GM18868 (cell line): ENCODE results near the gene RAB36.
"Not testable (repeated sequence)": the region's sequence is repeated elsewhere in the genome, so short reads cannot be mapped to it uniquely, and the experiment has no call there.

ENCODE experiments used
- ATAC-seq: cut with Tn5 transposase; IDR thresholded peaks from one replicate; pipeline ENCODE4 v1.9.1; 2021; ENCODE audit warnings: mild to moderate bottlenecking, moderate library complexity; ENCODE audit not compliant: unreplicated experiment

RAB36 gene

DNA sequence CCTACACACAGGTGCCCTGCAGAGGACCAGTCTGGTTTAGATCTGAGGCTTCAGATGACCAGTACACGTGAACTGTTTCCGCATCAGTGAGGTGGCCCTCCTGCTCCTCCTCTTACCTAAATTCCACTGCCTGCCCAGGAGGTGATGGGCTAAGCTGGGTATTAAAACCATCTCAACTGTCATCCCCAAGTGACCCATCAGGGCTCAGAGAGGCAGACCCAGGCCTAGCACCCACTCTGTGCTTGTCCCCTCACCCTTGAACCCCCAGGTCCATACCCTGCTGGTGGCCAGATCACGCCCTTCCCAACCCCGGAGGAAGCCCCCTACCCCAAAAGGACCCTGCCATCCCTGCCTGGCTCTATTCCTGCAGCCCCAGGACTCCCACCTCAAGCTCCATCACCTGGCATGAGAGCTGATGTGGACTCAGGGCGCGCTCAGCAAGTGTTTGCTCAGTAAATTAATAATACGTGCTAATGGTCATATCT is 24.8 kb upstream of the RAB36 start:
- ATAC-seq = no peak

DNA sequence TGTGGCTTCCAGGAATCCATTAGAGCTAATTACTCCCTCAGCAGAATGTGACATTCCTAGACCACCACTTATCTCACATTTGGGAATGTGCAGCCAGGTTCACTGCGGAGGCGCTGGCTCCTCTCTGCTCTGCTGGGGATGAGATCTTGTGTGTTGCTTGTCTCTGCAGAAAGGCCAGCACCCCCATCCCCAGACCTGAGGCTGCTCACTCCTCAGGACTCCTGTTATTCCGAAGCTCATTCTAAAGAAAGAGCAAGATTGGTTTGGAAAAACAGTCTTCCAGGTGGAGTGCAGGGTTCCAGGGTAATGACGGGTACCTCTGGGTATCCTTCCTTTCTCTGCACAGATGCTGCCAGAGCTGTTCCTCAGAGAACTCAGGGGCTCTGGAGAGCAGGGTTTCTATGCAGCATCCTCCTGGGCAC is 24.3 kb upstream of the RAB36 start:
- no peak for ATAC-seq

DNA sequence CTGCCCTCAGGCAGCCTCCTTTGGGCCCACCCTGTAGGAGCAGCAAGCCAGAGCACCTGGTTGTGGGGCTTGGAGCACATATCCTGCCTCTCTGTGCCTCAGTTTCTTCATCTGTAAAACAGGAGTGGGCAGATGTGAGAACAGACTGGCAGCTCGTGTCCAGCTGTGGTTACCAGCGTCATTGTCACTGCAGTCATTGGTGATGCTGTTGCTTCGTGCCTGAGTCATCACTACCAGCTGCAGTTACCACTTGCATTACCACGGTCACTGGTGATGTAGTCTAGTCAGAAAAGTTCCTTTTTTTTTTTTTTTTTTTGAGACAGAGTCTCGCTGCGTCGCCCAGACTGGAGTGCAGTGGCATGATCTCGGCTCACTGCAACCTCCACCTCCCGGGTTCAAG is 23.9 kb upstream of the RAB36 start:
- no peak for ATAC-seq

DNA sequence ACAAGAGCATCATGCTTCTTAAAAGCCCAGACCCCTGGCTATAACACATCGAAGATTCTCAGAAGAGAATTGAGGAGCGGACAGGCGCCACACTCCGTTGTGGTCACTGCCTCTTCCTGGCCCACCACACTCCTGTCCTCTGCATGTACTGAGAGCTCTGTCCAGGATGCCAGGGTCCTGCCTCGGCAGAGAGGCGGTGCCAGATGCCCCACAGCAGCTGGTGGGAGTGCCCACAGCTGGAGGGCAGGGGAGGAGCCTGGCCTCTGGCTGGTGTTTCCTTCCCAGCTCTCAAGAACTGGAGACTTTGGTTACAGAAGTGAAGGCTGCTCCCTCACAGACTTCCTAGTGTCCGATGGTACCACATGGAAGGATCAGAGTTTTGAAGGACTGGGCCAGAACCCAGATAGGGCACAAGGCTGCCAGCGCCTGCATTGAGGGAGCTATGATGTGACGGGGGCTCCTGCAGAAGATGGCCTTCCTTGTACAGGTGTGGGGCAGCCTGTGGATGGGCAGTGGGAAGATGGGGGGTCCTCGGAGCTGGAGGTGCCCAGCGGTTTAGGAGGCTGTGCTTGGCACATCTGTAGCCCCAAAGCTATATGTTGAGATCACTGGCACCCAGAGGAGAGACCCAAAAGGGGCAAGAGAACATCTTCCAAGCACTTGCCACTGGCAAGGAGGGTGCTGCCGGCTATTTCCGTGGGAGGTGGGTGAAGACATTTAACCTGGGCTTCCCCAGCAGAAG is 22.9 kb upstream of the RAB36 start:
- ATAC-seq = no peak

DNA sequence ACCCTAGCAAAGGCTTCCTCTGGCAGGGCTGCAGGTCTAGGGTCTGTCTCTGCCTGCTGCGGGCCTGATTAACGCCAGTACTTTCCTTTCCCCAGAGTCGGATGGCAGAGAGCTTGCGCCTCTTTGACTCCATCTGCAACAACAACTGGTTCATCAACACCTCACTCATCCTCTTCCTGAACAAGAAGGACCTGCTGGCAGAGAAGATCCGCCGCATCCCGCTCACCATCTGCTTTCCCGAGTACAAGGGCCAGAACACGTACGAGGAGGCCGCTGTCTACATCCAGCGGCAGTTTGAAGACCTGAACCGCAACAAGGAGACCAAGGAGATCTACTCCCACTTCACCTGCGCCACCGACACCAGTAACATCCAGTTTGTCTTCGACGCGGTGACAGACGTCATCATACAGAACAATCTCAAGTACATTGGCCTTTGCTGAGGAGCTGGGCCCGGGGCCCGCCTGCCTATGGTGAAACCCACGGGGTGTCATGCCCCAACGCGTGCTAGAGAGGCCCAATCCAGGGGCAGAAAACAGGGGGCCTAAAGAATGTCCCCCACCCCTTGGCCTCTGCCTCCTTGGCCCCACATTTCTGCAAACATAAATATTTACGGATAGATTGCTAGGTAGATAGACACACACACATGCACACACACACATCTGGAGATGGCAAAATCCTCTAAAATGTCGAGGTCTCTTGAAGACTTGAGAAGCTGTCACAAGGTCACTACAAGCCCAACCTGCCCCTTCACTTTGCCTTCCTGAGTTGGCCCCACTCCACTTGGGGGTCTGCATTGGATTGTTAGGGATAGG is 22.1 kb upstream of the RAB36 start:
- ATAC-seq = no peak

DNA sequence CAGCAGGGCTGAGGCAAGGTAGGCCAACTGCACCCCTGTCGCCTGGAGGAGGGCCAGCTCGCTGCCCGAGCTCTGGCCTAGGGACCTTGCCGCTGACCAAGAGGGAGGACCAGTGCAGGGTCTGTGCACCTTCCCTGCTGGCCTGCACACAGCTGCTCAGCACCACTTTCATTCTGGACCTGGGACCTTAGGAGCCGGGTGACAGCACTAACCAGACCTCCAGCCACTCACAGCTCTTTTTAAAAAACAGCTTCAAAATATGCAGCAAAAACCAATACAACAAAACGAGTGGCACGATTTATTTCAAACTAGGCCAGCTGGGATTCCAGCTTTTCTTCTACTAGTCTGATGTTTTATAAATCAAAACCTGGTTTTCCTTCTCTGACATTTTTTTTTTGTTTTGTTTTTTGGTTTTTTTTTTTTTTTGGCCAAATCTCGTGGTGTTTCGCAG is 21.4 kb upstream of the RAB36 start:
- ATAC-seq = no peak

DNA sequence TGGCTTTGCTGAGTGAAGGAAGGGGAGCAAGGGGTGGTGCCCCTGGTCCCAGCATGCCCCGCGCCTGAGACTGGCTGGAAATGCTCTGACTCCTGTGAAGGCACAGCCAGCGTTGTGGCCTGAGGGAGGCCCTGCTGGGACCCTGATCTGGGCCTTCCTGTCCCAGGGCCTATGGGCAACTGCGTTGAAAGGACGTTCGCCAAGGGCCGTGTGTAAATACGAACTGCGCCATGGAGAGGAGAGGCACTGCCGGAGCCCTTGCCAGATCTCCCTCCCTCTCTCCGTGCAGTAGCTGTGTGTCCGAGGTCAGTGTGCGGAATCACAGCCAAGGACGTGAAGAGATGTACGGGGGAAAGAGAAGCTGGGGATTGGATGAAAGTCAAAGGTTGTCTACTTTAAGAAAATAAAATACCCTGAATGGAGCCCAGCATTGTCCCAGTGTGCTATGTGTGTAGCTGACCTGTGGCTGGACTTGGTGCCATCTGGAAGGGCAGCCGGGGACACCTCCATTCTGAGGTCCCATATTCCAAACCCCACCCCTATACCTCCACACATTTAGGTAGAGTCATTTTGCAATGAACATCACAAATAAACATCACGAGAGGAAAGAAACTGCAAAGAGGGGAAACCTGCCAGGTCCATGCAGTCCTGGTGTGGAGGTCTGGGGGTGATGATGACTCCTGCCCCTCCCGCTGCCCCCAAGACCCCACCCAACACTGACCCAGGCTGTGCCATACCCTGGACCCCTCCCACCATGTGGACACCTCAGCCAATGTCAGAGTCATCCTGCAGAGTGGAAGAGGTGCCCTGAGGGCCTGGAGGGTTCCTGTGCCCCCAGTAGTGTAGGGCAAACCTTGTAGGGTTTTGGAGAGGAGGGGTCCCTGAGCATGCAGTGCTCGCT is 20.4 kb upstream of the RAB36 start:
- no peak for ATAC-seq

DNA sequence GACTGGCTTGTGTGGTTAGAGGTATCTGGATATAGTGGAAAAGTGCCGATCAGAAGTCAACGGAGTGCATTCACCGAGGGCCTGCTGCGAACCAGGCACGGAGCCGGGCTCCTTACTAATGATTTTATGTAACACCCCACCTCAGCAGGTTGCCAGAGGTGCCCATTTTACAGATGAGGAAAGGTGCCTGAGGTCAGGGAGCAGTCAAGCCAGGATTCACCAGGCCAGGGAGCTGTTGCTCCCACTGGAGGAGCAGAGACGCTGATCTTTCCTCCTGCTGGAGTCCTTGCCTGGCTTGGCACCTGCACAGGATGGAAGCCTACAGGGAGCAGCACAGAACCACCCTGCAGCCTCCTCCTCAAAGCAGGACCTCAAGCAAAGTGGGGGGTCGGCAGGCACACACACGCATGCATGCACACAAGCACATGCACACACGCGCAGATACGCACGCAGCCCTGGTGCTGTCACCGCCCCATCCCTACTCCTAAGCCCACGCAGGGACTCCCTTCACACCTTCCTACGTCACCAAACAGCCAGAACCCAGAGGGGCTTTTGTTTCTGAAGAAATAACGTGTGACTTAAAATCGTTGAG is 19.7 kb upstream of the RAB36 start:
- no peak for ATAC-seq

DNA sequence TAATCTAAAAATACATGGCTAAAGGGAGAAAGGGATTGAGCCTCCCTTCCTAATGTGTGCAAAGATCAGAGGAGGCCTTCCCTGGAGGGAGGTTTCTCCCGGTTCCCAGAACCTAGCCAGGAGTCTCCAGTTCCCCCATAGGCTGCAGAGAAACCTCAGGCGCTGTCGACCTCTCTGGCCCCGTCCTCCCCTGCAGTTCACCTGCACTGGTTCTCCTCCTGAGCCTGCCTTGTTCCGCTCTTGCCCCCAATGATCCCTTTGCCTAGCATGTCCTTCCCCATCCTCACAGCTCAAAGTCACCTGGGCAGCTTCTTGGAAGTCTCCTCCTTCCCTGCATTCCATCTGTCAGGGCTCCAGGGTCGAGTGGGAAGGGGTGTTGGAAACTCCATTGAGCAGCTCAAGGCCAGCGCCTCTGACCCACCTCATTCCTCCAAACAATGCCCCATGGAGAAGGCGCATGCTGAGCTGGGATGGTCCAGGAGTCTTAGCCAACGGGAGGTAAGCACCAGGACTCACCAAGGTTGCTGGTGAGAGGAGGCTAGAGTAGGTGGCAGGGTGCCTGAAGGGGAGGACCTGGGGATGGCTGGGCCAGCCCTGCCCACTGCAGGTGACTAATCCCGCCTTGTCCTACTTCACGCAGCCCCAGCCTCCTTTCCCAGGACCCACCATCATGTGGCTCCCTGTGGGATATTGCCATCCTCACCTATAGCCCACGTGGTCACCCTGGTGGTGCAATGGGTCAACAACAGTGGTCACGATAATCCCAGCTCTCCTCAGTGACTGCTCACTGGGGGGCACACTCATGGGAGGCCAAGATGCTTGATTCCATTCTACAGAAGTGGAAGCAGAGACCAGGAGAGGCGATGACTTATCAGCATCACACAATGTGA is 18.9 kb upstream of the RAB36 start:
- no peak for ATAC-seq

DNA sequence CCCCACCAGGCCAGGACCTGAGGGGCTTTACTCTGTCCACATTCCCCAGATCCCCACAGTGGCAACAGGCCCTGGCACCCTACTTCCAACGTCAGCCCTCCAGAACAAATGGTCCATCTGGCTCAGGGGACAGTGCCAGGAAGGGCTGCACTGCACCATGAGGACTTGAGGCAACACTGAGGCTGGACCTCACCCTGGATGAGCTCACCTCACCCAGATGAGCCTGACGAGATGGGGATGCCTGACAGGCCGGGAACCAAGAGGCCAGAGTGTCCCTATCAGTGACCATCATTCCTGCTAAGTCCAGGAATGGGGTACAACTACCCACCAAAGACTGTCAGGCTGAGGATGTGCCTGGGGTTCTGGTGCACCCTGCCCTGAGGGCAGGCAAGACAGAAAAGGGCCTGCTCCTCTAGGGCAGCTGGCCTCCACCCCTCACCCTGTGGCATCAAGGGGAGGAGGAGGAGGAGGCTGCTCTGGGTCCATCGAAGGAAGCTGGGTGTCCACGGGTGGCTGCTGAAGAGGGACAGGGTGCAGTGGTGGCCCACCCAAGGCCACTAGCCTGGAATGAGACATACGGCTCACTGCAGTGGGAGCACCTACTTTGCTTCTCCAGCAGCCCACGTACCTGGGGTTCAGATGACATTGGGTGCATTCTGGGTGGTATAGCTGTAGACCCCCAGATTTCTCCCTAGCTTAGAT is 18.1 kb upstream of the RAB36 start:
- ATAC-seq = no peak

DNA sequence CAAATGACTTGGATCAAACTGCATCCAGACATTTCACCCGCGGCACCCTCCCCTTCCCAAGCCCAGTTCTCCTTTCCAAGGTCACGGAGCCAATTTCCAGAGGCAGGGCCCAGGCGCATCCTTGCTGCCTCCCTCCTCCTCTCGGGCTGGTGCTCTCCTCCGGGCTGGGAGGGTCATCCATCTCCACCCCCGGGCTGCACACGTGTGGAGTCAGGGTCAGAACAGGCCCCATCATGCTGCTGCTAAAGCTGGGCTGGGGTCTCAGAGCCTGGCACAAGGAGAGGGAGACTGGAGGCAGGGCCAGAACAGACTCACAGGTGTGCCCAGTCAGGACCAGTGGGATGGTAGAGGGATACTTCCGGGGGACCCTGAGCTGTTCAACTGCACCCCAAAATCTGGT is 17.5 kb upstream of the RAB36 start:
- no peak for ATAC-seq

DNA sequence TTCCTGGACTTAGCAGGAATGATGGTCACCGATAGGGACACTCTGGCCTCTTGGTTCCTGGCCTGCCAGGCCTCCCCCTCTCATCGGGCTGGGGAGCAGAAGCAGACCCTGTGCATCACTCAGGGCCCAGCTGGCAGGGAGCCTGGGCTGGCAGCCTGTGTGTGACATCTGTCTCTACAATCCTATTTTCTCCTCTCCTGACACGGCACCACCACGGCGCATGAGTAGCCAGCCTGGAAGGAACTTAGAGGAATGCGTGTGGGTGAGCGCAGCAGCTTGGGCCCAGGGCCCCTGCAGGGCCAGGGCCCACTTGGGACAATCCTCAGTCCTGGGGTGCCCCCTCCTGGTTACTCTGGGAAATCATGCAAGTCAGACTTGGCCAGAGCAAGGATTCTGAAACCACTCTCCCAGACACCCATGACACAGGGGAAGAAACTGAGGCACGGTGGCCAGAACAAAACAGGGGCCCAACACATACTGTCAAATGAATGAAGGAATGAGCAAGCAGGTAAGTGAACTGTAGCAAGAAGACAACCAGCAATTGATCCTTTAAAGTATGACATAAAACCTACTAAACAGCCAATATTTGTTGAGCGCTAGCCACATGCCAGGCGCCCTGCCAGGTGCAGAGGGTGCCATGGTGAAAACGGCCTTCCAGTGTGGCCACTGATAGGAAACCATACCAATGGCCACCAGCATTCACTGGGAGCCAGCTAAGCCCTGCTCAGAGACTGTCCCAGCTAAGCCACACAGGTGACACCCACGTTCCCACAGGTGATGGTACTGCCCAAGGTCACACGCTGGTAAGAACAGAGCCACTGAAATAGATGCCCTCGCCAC is 16.8 kb upstream of the RAB36 start:
- ATAC-seq = no peak

DNA sequence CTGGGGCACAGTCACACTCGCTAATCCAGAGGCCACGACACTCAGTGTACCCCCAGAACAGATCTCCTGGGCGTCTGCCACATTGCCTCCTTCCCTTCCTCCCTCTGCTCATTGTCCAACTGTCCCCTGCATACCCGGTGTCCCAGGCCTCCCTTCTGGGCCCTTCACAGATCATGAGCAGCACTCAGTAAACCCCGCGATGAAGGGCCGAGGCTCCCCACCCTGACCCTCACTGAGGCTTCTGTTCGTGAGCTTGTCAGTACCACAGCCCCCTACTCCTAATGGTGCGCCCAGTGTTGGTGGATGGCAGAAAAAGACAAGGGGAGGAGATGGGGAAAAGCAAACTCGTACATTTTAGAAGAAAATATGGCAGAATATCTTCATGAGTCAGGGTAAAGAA is 16.1 kb upstream of the RAB36 start:
- ATAC-seq = no peak

DNA sequence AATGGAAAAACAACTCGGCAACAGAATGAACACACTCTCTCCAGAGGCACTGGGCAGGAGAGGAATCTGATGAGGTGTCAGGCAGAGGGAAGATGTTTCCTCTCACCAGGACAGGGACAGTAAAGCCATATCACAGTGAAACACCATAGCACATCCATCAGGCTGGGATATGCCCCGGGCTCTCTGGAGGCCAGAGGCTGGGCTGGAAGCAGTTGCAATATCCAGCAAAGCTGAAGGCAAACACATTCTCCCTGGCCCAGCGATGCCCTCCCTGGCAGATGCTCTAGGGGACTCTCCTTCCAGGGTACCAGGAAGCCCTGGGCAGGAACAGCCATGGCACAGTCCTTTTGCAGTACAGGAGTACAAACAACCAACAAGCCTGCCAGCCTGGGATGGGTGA is 14.6 kb upstream of the RAB36 start:
- ATAC-seq = no peak

DNA sequence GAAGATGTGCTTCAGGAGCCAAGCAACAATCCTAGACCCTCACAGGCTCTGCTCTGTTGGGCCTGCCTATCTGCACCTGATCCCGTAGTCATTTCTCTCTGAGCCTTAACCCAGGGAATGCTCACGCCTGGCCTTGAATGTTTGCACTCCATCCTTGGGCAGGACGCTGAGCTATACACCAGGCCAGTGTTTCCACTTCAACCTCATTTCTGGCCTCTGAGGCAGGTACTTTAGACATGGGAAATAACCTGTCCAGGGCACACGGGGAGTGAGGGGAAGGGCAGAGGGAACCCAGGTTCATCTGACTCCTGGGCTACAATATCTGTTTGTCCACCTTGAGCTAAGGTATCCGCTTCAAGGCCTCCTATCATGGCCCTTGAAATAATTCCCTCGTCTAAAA is 13.3 kb upstream of the RAB36 start:
- no peak for ATAC-seq

DNA sequence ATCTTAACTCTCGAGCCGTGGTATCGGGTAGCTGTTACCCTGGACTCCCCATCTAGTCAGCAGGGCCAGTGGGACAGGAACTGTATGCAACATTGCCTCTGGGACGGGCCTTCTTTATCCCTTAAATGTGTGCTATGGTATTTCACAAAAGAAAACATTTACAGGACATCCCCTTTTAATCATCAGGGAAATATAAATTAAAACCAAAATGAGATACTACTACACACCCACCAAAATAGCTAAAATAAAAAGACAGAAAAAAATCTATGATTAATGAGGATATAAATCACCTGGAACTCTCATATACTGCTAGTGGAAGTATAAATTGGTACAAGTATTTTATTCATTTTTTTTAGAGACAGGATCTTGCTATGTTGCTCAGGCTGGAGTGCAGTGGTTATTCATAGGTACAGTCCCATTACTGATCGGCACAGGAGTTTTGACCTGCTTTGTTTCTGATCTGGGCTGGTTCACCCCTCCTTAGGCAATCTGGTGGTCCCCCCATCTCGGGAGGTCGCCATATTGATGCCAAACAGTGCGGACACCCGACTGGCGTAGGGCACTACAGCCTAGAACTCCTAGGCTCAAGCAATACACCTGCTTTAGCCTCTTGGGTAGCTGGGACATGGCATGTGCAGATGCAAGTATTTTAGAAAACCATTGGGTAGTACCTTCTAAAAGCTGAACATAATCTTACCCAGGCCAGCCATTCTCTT is 12.7 kb upstream of the RAB36 start:
- no peak for ATAC-seq

DNA sequence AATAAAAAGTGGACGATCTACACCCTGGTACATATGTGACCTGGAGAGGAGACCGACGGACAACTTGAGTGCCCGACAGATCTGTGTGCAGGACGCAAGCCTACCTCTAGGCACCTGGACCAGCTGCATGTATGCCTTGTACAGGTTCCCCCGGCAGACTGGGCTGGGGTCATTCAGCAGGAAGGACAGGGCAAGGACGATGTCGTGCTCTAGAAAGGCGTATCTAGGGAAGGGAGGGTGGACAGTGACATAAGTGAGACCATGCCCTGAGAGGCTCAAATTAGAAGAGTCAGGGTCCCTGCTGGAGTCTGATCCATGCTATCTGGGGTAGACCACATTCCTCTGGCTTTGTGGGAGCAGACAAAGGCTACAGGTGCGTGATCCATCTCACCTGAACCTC is 11.4 kb upstream of the RAB36 start:
- ATAC-seq = no peak

DNA sequence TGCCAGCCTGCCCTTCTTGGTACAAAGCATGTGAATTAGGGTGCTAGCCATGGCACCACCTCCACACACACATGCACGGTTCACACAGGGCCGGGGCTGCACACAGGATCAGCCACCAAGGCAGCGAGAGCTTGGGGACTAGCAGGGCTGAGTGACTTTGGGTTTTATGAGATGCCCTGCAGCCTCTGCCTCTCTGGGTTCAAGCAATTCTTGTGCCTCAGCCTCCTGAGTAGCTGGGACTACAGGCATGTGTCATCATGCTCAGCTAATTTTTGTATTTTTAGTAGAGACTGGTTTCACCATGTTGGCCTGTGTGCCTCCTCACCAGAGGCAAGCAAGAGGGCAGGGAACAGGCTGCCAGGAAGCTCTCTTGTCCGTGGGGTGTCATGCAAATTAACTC is 8.3 kb upstream of the RAB36 start:
- ATAC-seq = not testable (repeated sequence)
